ENCODE data around the gene NOP56. TPM values are rescaled to one million over a fixed set of nuclear protein-coding genes. Genes with fewer than 3 reads are reported as not detected.

Gene NOP56
- total RNA-seq, 2 experiments from 2014 or later, result 402 to 408 TPM

DNA sequence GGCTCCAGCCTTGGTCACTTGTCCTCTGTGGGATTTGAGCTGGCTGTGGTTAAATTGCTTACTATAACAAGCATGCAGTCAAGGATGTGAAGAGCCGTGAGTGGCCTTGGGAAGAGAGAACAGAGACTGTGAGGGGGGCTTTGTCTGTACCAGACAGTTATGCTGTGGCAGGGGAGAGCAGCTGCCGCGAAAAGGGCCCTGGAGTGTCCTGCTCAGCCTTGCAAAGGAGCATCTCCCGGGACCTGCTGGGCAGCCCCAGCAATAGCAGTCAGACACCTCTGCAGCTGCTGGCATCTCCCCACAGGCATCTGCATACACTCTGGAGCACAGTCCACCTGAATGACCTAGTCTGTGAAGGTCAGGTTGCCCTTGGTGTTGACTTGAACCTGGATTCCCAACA, 46.5 kb downstream of the NOP56 start:
- POLR2A ChIA-PET, result no interaction called here
- intact Hi-C loops (cut with micrococcal nuclease), result no loop called here
- Mint-ChIP-seq H3K4me3 (no peak overlapping the region), H3K4me1 (ENCODE audit: low read depth) (no peaks in the 10 kb centered on the region), H3K36me3 (no peaks in the 10 kb centered on the region), H3K27me3 (peaks cover 31% of the 10 kb centered on the region), H3K27ac (no peak overlapping the region), H3K9me3 (no peaks in the 10 kb centered on the region)
- no peak for DNase-seq
- CTCF ChIA-PET, result no interaction called here

DNA sequence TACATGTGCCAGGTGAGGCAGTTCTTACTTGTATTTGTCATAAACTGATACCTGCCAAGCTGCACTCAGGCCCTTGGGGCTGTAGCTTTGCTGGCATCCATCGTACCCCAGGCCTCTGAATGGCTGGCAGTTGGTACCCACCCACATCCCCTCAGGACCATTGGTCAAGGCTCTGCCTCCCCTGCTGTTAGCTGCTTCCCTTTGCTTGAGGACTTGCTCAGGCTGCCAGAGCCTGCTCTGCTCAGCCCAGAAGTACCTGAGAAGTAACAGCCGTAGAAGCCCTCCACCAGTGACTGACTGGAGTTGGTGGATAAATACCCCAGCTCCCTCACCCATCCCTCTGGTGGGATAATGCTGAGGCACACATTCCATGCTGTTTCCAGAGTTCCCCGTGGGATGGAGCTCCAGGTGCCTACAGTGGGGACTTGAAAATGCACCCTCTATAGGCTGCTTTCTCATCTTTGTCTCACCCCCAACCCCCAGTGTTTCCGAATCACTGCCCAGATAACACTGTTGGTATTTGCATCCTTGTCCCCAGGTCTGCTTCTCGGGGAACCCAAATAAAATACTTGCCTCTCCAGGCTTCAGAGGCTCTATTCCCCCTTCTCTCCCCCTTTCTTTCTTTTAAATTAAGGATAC, 47.5 kb downstream of the NOP56 start:
- ChIA-PET POLR2A (no interaction called here), CTCF (interaction anchor here (0.5 kb wide), 1 partner anchor 75 kb away, joined by 3 read pairs; no protein-coding TSS in a partner anchor)
- no peak overlapping the region for H3K4me3 Mint-ChIP-seq
- intact Hi-C loops (cut with micrococcal nuclease), result no loop called here
- no peaks in the 10 kb centered on the region for H3K9me3 Mint-ChIP-seq
- DNase-seq, result no peak
- H3K4me1 Mint-ChIP-seq (ENCODE audit: low read depth), result no peaks in the 10 kb centered on the region
- H3K27ac Mint-ChIP-seq, result no peak overlapping the region
- H3K36me3 Mint-ChIP-seq, result no peaks in the 10 kb centered on the region
- H3K27me3 Mint-ChIP-seq, result peaks cover 23% of the 10 kb centered on the region

DNA sequence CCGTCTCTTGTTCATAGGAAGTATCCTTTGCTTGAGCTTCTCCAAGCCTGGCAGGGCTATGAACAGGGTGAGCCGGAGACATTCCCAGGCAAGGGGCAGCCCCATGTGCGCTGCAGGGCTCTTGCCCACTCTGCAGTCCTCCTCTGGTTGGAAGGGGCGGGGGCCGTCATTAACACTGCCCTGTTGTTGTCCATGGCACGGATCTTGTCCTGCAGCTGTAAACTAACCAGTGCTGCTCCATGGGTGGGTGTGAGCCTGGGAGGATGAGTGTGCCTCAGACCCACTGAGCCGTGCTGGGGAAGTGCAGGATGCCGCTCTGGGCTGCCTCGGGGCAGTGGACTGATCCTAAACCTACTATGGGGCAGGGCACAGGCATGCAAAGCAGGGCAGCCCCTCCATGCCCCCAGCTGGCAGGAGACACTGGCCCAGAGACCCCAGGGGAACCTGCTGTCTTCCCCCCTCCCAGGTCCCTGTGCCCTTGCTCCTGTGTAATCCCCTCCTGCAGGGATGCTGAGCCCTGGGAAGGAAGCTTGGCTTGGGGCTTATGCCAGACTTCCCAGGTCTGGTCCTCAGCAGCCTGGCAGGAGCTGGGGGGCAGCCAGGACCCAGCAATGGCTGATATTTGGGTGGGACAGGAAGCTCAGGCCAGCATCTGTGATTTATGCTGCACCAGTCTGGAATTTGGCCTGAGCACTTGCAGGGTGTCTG, 48.6 kb downstream of the NOP56 start:
- H3K4me1 Mint-ChIP-seq (ENCODE audit: low read depth), result no peaks in the 10 kb centered on the region
- ChIA-PET POLR2A (no interaction called here), CTCF (interaction anchor here (0.7 to 0.9 kb wide), 2 partner anchors 14 to 51 kb away, joined by 3 to 4 read pairs; no protein-coding TSS in a partner anchor)
- H3K27ac Mint-ChIP-seq, result no peak overlapping the region
- H3K9me3 Mint-ChIP-seq, result no peaks in the 10 kb centered on the region
- peaks cover 15% of the 10 kb centered on the region for H3K27me3 Mint-ChIP-seq
- no peaks in the 10 kb centered on the region for H3K36me3 Mint-ChIP-seq
- H3K4me3 Mint-ChIP-seq, result no peak overlapping the region
- DNase-seq, result no peak
- intact Hi-C loops (cut with micrococcal nuclease), result no loop called here

DNA sequence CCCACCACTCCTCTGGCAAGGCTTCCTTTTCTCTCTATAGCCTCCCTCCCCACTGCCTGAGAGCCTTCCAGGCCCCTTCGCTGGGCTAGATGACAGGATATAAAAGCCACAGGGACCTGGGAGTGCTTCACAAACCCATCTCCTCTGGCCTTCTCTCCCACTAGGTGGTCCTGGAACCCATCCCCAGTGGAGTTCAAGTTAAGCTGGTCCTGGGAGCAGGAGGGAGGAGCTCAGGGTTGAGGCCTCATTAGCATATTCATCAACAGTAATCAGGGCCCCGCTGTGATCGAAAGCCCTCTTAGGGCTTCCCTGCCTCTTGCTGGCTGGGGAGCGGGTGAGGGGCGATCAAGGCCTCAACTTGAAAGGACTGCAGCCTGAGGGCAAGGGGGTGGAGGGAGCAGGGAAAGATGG, 49.2 kb downstream of the NOP56 start:
- no peak overlapping the region for H3K27ac Mint-ChIP-seq
- no peak for DNase-seq
- no peaks in the 10 kb centered on the region for H3K36me3 Mint-ChIP-seq
- ChIA-PET POLR2A (no interaction called here), CTCF (interaction anchor here (0.9 kb wide), 1 partner anchor 50 kb away, joined by 3 read pairs; no protein-coding TSS in a partner anchor)
- peaks cover 4% of the 10 kb centered on the region for H3K4me1 Mint-ChIP-seq (ENCODE audit: low read depth)
- H3K27me3 Mint-ChIP-seq, result peaks cover 13% of the 10 kb centered on the region
- intact Hi-C loops (cut with micrococcal nuclease), result no loop called here
- no peak overlapping the region for H3K4me3 Mint-ChIP-seq
- no peaks in the 10 kb centered on the region for H3K9me3 Mint-ChIP-seq

GRCh38 chr20:2703716-2704475, 51.5 kb downstream of the NOP56 start:
- CTCF ChIA-PET, result interaction anchor here (1.0 kb wide), 1 partner anchor 49 kb away, joined by 3 read pairs; no protein-coding TSS in a partner anchor
- no peaks in the 10 kb centered on the region for H3K9me3 Mint-ChIP-seq
- H3K36me3 Mint-ChIP-seq, result no peaks in the 10 kb centered on the region
- H3K27me3 Mint-ChIP-seq, result peaks cover 8% of the 10 kb centered on the region
- DNase-seq, result no peak
- peaks cover 10% of the 10 kb centered on the region for H3K4me1 Mint-ChIP-seq (ENCODE audit: low read depth)
- POLR2A ChIA-PET, result no interaction called here
- H3K27ac Mint-ChIP-seq, result no peak overlapping the region
- intact Hi-C loops (cut with micrococcal nuclease), result no loop called here
- no peak overlapping the region for H3K4me3 Mint-ChIP-seq

DNA sequence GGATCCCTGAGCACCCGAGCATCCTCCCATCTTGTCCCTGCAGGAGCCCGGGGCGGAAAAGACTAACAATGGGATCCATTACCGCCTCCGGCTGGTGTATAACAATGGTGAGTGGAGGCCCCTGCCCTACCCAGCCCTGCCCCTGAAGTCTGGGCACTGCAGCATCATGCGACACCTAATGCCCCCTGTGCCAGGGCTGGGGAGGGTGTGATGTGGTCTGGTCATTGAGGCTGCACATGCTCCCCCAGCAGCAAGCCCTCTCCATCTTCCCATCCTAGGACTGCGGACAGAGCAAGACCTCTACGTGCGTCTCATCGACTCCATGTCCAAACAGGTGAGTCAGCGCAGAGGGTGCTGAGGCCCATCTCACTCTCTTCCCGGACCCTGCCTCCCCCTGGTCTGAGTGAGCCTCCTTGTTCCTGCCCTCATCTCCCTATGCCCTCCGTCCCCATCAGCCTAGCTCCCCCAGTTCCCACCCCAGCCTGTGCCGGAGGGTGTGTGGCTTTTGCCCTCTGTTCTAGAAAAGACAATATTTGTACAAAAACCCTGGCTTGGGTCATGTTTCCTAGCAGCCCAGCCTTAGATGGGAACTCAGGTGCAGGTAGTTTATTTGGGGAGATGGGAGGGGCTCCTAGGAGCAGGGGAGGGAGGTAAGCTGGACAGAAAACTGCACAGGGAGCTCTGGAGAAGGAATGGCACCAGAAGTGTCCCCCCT, 53.7 kb downstream of the NOP56 start:
- no peaks in the 10 kb centered on the region for H3K9me3 Mint-ChIP-seq
- ChIA-PET CTCF (interaction anchor here (1.2 to 1.8 kb wide), 3 partner anchors 18 to 47 kb away, joined by 3 to 6 read pairs (median 3); no protein-coding TSS in a partner anchor), POLR2A (no interaction called here)
- H3K36me3 Mint-ChIP-seq, result no peaks in the 10 kb centered on the region
- no peak overlapping the region for H3K4me3 Mint-ChIP-seq
- no peak for DNase-seq
- intact Hi-C loops (cut with micrococcal nuclease), result no loop called here
- H3K4me1 Mint-ChIP-seq (ENCODE audit: low read depth), result peaks cover 10% of the 10 kb centered on the region
- H3K27me3 Mint-ChIP-seq, result peaks cover 10% of the 10 kb centered on the region
- no peak overlapping the region for H3K27ac Mint-ChIP-seq

GRCh38 chr20:2706688-2707352, 54.4 kb downstream of the NOP56 start:
- peak; percentile 50 for DNase-seq
- peaks cover 10% of the 10 kb centered on the region for H3K27me3 Mint-ChIP-seq
- H3K27ac Mint-ChIP-seq, result no peak overlapping the region
- ChIA-PET POLR2A (no interaction called here), CTCF (interaction anchor here (1.2 to 1.8 kb wide), 3 partner anchors 19 to 46 kb away, joined by 3 to 6 read pairs (median 3); no protein-coding TSS in a partner anchor)
- H3K4me3 Mint-ChIP-seq, result no peak overlapping the region
- H3K9me3 Mint-ChIP-seq, result no peaks in the 10 kb centered on the region
- intact Hi-C loops (cut with micrococcal nuclease), result no loop called here
- H3K36me3 Mint-ChIP-seq, result no peaks in the 10 kb centered on the region
- H3K4me1 Mint-ChIP-seq (ENCODE audit: low read depth), result peaks cover 10% of the 10 kb centered on the region

DNA sequence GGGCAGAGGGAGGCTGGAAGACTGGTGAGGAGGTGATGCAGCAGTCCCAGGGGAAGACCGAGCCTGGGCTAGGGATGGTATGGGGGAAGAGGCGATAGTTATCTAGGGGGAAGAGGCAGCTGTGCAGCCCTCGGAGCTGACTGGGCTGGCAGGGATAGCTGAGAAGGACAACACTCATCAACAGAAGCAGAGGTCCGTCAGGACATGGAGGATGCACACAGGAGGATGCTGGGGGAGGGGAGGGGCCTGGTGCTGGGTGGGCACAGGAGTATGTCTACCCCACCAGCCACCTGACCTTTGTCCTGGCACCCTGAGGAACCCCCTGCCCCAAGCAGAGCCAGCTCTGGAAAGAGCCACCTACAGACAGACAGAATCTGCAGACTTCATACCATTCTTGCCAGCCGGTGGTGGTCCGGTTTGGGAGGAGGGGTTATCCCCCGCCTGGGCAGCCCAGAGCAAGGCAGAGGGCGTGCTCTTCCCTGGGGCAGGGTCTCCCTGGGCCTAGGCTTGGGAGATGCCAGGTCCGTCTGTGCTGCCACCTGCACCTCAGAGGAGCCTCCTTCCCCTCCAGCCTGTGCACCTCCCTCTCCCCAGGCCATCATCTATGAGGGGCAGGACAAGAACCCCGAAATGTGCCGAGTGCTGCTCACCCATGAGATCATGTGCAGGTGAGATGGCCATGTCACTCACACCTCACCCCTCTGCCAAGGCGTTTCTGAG, 55.1 kb downstream of the NOP56 start:
- H3K9me3 Mint-ChIP-seq, result no peaks in the 10 kb centered on the region
- ChIA-PET CTCF (interaction anchor here (1.2 to 1.8 kb wide), 3 partner anchors 19 to 45 kb away, joined by 3 to 6 read pairs (median 3); no protein-coding TSS in a partner anchor), POLR2A (no interaction called here)
- H3K27ac Mint-ChIP-seq, result no peak overlapping the region
- intact Hi-C loops (cut with micrococcal nuclease), result no loop called here
- no peaks in the 10 kb centered on the region for H3K36me3 Mint-ChIP-seq
- no peak overlapping the region for H3K4me3 Mint-ChIP-seq
- DNase-seq, result no peak
- peaks cover 10% of the 10 kb centered on the region for H3K4me1 Mint-ChIP-seq (ENCODE audit: low read depth)
- H3K27me3 Mint-ChIP-seq, result peaks cover 8% of the 10 kb centered on the region

Small RNA genes within 50 kb of the gene (microRNA-seq; reads per million reads assigned to microRNA genes)
- 58.9 reads per million, percentile 59 among the genes with 10 or more reads in this experiment for gene MIR1292 (ENCODE audit: borderline microRNAs expressed, borderline number of aligned reads, borderline replicate concordance)

Other genes with a start within 250 kb of the NOP56 start
- 100 to 1,000 TPM; 452 TPM for gene SNRPB, start 181.8 kb upstream of the NOP56 start, total RNA-seq
- 1 to 10 TPM; 6.8 to 6.9 TPM for gene ZNF343, start 143.7 kb upstream of the NOP56 start, total RNA-seq
- gene TMC2, start 116.1 kb upstream of the NOP56 start, total RNA-seq, result not detected
- 10 to 100 TPM; 95.6 to 99.1 TPM for gene IDH3B, start 11.6 kb downstream of the NOP56 start, total RNA-seq
- gene EBF4, start 40.1 kb downstream of the NOP56 start, total RNA-seq, result 1 to 10 TPM; 5.9 to 6.6 TPM
- 1 to 10 TPM; 2.3 to 2.9 TPM for gene CPXM1, start 148.0 kb downstream of the NOP56 start, total RNA-seq
- not detected for gene C20orf141, start 162.4 kb downstream of the NOP56 start, total RNA-seq
- not detected for gene TMEM239, start 163.7 kb downstream of the NOP56 start, total RNA-seq
- gene PCED1A, start 188.0 kb downstream of the NOP56 start, total RNA-seq, result 10 to 100 TPM; 37.0 to 40.0 TPM
- 10 to 100 TPM; 51.2 to 53.0 TPM for gene VPS16, start 188.1 kb downstream of the NOP56 start, total RNA-seq
- 10 to 100 TPM; 61.1 to 62.8 TPM for gene PTPRA, start 220.8 kb downstream of the NOP56 start, total RNA-seq